GM12878 (cell line): Measurements from ENCODE around the gene PNLIP. TPM values are rescaled to one million over a fixed set of nuclear protein-coding genes. Genes with fewer than 3 reads are reported as not detected.

Source experiments
- ATAC-seq: fragments of 200-7000 bp; cut with Tn5 transposase; 3 replicates; pipeline ENCODE4 v1.9.1; 2020; ENCODE audit warnings: mild to moderate bottlenecking, moderate library complexity
- BruUV-seq: library from RNA; stranded (reverse); fragments of 400-500 nt; replicated peaks from 2 replicates; lab custom pipeline; 2021; lab: Mats Ljungman, UMichigan
- CTCF ChIA-PET: fragments of 300-600 bp; sonication (Branson Sonifier 250); formaldehyde crosslinking; extraction: SDS; loops from one replicate; lab custom pipeline; 2021; ENCODE audit warnings: inconsistent platforms; lab: Yijun Ruan, JAX
- POLR2A ChIA-PET: fragments of 350-600 bp; formaldehyde crosslinking; extraction: SDS; loops from one replicate; lab custom pipeline; 2021; ENCODE audit warnings: inconsistent platforms; lab: Charles Lee
- RAD21 ChIA-PET: fragments of 300-600 bp; sonication (Branson Sonifier 250); formaldehyde crosslinking; loops from one replicate; lab custom pipeline; 2023; ENCODE audit warnings: antibody characterized with exemption; ENCODE audit not compliant: unreplicated experiment; lab: Charles Lee
- SMC1A ChIA-PET: fragments of 300-600 bp; sonication (Branson Sonifier 250); formaldehyde crosslinking; loops from one replicate; lab custom pipeline; 2023; ENCODE audit not compliant: unreplicated experiment, uncharacterized antibody; lab: Charles Lee
- DNase-seq: peaks from one replicate; pipeline ENCODE4 v3.0.0-alpha.2; 2011; ENCODE audit warnings: low read depth, low spot score
- FAIRE-seq: peaks from 3 replicates; lab custom pipeline; 2011; peaks lifted over from hg19 to GRCh38; lab: Jason Lieb, UNC
- H2AFZ ChIP-seq: 2 replicates; pipeline ENCODE4 v1.6.0; 2011; ENCODE audit warnings: low read depth, low read length, control low read depth; ENCODE audit not compliant: control insufficient read depth
- H3K27ac ChIP-seq: 2 replicates; pipeline ENCODE4 v1.5.1; 2011; ENCODE audit warnings: control low read depth; ENCODE audit not compliant: control insufficient read depth, insufficient read depth
- H3K27me3 ChIP-seq, 2 experiments: replicated peaks in 1 of 2; 2 replicates each; pipeline versions ENCODE4 v1.6.0 to v1.6.1; 2011; ENCODE audit warnings: low read length in 1 of 2; ENCODE audit not compliant: control insufficient read depth in 2 of 2, insufficient read depth in 2 of 2
- H3K36me3 ChIP-seq, 2 experiments: 2 replicates each; pipeline ENCODE4 v1.5.1; 2011; ENCODE audit warnings: low read length in 1 of 2; ENCODE audit not compliant: control insufficient read depth in 2 of 2, insufficient read depth in 2 of 2
- H3K4me1 ChIP-seq: 2 replicates; pipeline ENCODE4 v1.6.1; 2011; ENCODE audit warnings: mild to moderate bottlenecking, low read length, moderate library complexity, mixed read lengths; ENCODE audit not compliant: control insufficient read depth, insufficient read depth
- H3K4me2 ChIP-seq: 2 replicates; pipeline ENCODE4 v1.6.0; 2011; ENCODE audit warnings: control low read depth; ENCODE audit not compliant: control insufficient read depth, insufficient read depth
- H3K4me3 ChIP-seq: fragments of 200-600 bp; sonication (generic); 2 replicates; pipeline ENCODE4 v1.5.1; 2016
- H3K79me2 ChIP-seq: 2 replicates; pipeline ENCODE4 v1.6.0; 2011; ENCODE audit warnings: low read length; ENCODE audit not compliant: control insufficient read depth, insufficient read depth
- H3K9ac ChIP-seq: 2 replicates; pipeline ENCODE4 v1.8.0; 2011; ENCODE audit warnings: low read length, control low read depth, mixed read lengths; ENCODE audit not compliant: control insufficient read depth, insufficient read depth
- H3K9me3 ChIP-seq: replicated peaks from 3 replicates; pipeline ENCODE4 v1.5.1; 2011; ENCODE audit warnings: mild to moderate bottlenecking, low read length; ENCODE audit not compliant: control insufficient read depth, insufficient read depth
- H4K20me1 ChIP-seq: 2 replicates; pipeline ENCODE4 v1.6.0; 2011; ENCODE audit not compliant: control insufficient read depth, insufficient read depth
- ATF2 ChIP-seq: IDR thresholded peaks from 2 replicates; pipeline ENCODE4 v1.6.1; 2012; ENCODE audit warnings: low read length, inconsistent platforms
- JUND ChIP-seq: IDR thresholded peaks from 2 replicates; pipeline ENCODE4 v1.6.1; 2012; ENCODE audit warnings: low read depth, mild to moderate bottlenecking, low read length, improper control_type of control experiment, moderate library complexity
- KLF5 ChIP-seq: fragments of 450-650 bp; IDR thresholded peaks from 2 replicates; pipeline ENCODE4 v1.6.1; 2014; ENCODE audit warnings: mild to moderate bottlenecking; ENCODE audit not compliant: partially characterized antibody
- MTA2 ChIP-seq: fragments of 450-650 bp; IDR thresholded peaks from 2 replicates; pipeline ENCODE4 v1.6.1; 2016; ENCODE audit warnings: low read depth, mild to moderate bottlenecking, moderate library complexity
- NFYB ChIP-seq: IDR thresholded peaks from 2 replicates; pipeline ENCODE4 v1.6.1; 2011; ENCODE audit warnings: low read depth, mild to moderate bottlenecking, low read length, improper control_type of control experiment, moderate library complexity; ENCODE audit not compliant: insufficient read depth
- RELB ChIP-seq: fragments of 450-650 bp; IDR thresholded peaks from 2 replicates; pipeline ENCODE4 v1.6.1; 2017; ENCODE audit warnings: low read depth, mild to moderate bottlenecking, moderate library complexity
- SMAD1 ChIP-seq: fragments of 450-650 bp; IDR thresholded peaks from 2 replicates; pipeline ENCODE4 v1.6.1; 2018; ENCODE audit warnings: mild to moderate bottlenecking, low read depth; ENCODE audit not compliant: partially characterized antibody
- SRF ChIP-seq, 2 experiments: IDR thresholded peaks; 2 replicates each; pipeline ENCODE4 v1.6.1; 2011; ENCODE audit warnings: low read depth in 2 of 2, low read length in 2 of 2, mild to moderate bottlenecking in 1 of 2, moderate library complexity in 1 of 2
- ZBED1 ChIP-seq: IDR thresholded peaks from 2 replicates; pipeline ENCODE4 v1.6.1; 2016; ENCODE audit warnings: borderline replicate concordance
- WGBS: methylation state at CpG from one replicate; pipeline ENCODE4 v1.1.6; 2016; ENCODE audit warnings: low lambda C conversion rate; ENCODE audit not compliant: insufficient replicate concordance, insufficient coverage; ENCODE audit errors: missing lambda C conversion rate; 5-methylcytosine and 5-hydroxymethylcytosine counted together
- in situ Hi-C: fragments of 300-500 bp; cut with MboI; formaldehyde crosslinking; loops from 9 replicates; pipeline ENCODE4 v1.14.3; 2018; ENCODE audit warnings: mixed read lengths
- intact Hi-C: fragments of 100-400 bp; cut with micrococcal nuclease; formaldehyde crosslinking; loops from one replicate; pipeline ENCODE4 v1.14.2; 2022; ENCODE audit not compliant: unreplicated experiment
- polyA plus RNA-seq, 11 experiments: library from polyadenylated mRNA; depleted of rRNA in 4 of 11; unstranded in 6 of 11; stranded (reverse) in 5 of 11; fragments of >200 nt; fragmentation: Nextera tagmentation in 4 of 11; fragmentation: Illumina TruSeq in 1 of 11; extraction: Ambion mirVana in 4 of 11; extraction: Trizol in 1 of 11; gene quantifications; 1 replicate in 1 of 11; 2 replicates in 10 of 11; pipeline versions ENCODE4 v1.2.1 to v1.2.3, GENCODE V29; 2011 to 2016; ENCODE audit warnings: inconsistent platforms in 2 of 11, missing spikeins in 2 of 11, low read depth in 1 of 11
- total RNA-seq, 4 experiments: library from RNA; depleted of rRNA in 3 of 4; stranded (reverse); fragments of >200 nt in 3 of 4; fragmentation: Illumina TruSeq in 1 of 4; extraction: Trizol in 1 of 4; gene quantifications; 2 replicates each; pipeline versions ENCODE4 v1.2.1 to v1.2.3, GENCODE V29; 2013 to 2021

PNLIP gene
- total and polyA plus RNA-seq, 10 of the 15 experiments (the other 5 are each of a cell fraction or from before 2014, with no cell fraction given) = 1.1 TPM; not detected in 9

- intact Hi-C loops = no loop called here
- H3K9me3 ChIP-seq = no peaks in the 10 kb centered on the region
- no TSS peak for BruUV-seq
- SMC1A ChIA-PET = no interaction called here
- no peak for DNase-seq
- H3K4me1 ChIP-seq = no peaks in the 10 kb centered on the region
- 48% methylated on average over 11 of the region's 13 CpGs for WGBS
- no peaks in the 10 kb centered on the region for H3K79me2 ChIP-seq
- POLR2A ChIA-PET = no interaction called here
- CTCF ChIA-PET = no interaction called here
- TF ChIP-seq SMAD1 (no peak), MTA2 (no peak), ATF2 (no peak), ZBED1 (no peak), JUND (no peak), RELB (no peak), SRF (IDR thresholded peaks at IDR 0.05; ENCODE audit: low read depth in 2 of 2, low read length in 2 of 2) (no peak), KLF5 (no peak), NFYB (no peak)
- no peak overlapping the region for H2AFZ ChIP-seq
- no peak for FAIRE-seq
- H4K20me1 ChIP-seq = no peaks in the 10 kb centered on the region
- in situ Hi-C loops = no loop called here
- no peak overlapping the region for H3K4me3 ChIP-seq
- H3K27me3 ChIP-seq = no peaks in the 10 kb centered on the region
- H3K9ac ChIP-seq = no peak overlapping the region
- no peak for ATAC-seq
- H3K36me3 ChIP-seq = no peaks in the 10 kb centered on the region
- RAD21 ChIA-PET = no interaction called here
- H3K27ac ChIP-seq = no peak overlapping the region
- H3K4me2 ChIP-seq = no peak overlapping the region
Measured at GRCh38 chr10:116553378-116553980, 7.7 kb downstream of the PNLIP start.
